ENCODE results near the gene PAQR6.
A peak's percentile ranks its signal among the peaks of the same experiment; 100 is the strongest.

PAQR6 gene

DNA sequence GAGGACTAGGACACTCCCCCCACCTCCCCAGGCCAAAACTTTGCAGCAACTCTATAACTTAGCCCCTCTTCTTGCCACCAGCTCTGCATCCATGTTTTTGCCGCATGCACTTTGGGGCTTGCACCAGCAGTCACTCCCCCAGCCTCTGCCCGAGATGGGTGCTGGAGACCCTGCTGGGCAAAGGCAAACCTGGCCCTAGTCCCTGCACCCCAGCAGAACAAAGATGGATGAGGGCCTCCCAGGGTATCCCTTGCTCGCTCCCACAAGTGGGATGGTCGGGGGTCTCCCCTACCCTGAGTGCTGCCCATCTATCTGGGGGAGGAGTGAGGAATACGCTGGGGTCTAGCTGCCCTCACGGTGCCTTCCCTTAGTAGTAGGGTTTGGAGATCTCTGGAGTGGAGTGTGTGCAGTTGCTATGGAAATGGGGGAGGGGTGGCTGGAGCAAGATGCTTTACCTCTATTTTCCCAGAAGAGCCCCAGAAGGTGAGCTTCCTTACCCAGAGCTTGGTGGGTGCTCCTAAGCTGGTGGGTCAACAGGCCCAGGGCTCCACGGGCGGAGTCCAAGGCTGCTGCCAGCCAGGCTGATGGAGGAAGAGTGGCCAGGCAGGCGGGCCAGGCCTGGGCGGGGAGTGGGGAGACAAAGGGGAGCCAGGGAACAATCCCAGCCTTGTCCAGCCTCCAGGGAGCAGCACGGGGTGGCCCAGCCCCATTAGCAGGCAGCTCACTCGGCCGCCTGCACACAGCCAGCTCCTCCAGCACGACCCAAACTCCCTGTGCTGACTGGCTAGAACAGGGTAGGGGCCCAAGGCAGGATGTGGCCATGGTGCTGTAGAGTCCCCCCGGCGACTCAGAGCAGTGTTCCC lies at the start of gene PAQR6:
Gene PAQR6, minus strand, starts transcription at position 597 of the 863 bp plus-strand sequence. CDS start 1,325 bp downstream, outside the sequence.
- TF ChIP-seq, protein P1, sequence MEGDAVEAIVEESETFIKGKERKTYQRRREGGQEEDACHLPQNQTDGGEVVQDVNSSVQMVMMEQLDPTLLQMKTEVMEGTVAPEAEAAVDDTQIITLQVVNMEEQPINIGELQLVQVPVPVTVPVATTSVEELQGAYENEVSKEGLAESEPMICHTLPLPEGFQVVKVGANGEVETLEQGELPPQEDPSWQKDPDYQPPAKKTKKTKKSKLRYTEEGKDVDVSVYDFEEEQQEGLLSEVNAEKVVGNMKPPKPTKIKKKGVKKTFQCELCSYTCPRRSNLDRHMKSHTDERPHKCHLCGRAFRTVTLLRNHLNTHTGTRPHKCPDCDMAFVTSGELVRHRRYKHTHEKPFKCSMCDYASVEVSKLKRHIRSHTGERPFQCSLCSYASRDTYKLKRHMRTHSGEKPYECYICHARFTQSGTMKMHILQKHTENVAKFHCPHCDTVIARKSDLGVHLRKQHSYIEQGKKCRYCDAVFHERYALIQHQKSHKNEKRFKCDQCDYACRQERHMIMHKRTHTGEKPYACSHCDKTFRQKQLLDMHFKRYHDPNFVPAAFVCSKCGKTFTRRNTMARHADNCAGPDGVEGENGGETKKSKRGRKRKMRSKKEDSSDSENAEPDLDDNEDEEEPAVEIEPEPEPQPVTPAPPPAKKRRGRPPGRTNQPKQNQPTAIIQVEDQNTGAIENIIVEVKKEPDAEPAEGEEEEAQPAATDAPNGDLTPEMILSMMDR (IDR thresholded peaks at IDR 0.05; ENCODE audit: borderline replicate concordance, control extremely low read depth, extremely low read depth, insufficient read depth, missing control alignments): no peak

GRCh38 chr1:156295391-156295947 lies 47.6 kb upstream of the PAQR6 start, which contains the start of gene GLMP:
Gene GLMP, minus strand, starts transcription at chr1:156295679. Its CDS starts 34 bp downstream, at chr1:156295645.
- in situ Hi-C loops (cut with MboI; ENCODE audit: low sequenced_read_pairs, unreplicated experiment): no loop called here
- DNase-seq (ENCODE audit: low spot score): peak; percentile 84
- TF ChIP-seq, protein P1 (IDR thresholded peaks at IDR 0.05; ENCODE audit: borderline replicate concordance, control extremely low read depth, extremely low read depth, insufficient read depth, missing control alignments): no peak

More for the DNA sequence above, at the start of gene PAQR6:
- no peak for DNase-seq (ENCODE audit: low spot score)
- in situ Hi-C loops (cut with MboI; ENCODE audit: low sequenced_read_pairs, unreplicated experiment): no loop called here

DNA sequence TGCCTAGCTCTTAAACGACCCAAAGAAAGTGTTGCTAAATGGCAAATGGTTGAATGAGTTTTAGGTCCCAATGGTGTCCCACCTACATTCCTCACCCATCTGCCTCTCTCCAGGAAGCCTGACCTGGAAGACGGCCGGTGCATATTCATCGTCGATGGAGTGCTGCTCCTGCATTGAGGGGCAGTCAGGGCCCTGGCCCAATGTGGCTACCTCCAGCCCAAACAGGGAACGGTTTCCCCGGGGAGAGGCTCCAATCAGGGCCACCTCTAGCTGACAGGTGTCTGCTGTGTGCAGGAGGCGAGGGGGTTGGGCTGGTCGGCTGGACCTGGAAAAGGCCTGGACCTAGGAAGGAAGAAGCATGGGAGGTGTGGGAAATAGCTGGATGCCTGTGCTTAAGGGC lies 46.0 kb upstream of the PAQR6 start:
- TF ChIP-seq, protein P1 (IDR thresholded peaks at IDR 0.05; ENCODE audit: borderline replicate concordance, control extremely low read depth, extremely low read depth, insufficient read depth, missing control alignments): no peak
- no peak for DNase-seq (ENCODE audit: low spot score)
- in situ Hi-C loops (cut with MboI; ENCODE audit: low sequenced_read_pairs, unreplicated experiment): no loop called here

DNA sequence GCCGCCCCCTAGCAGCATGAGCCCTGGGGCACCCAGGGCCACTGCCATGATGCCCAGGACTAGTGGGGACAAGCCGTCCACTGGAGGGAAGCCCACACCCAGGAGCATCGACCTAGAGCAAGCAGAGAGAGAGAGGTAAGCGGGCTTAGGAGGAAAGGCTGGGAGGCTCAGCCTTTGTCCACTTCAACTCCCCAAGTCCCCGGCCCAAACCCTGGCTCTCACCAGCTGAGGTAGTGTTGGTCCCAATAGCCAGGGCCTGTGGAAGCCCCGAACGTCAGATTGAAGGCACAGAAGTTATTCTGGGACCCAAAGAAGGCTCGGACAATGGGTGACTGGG lies 45.2 kb upstream of the PAQR6 start:
- in situ Hi-C loops (cut with MboI; ENCODE audit: low sequenced_read_pairs, unreplicated experiment): no loop called here

DNA sequence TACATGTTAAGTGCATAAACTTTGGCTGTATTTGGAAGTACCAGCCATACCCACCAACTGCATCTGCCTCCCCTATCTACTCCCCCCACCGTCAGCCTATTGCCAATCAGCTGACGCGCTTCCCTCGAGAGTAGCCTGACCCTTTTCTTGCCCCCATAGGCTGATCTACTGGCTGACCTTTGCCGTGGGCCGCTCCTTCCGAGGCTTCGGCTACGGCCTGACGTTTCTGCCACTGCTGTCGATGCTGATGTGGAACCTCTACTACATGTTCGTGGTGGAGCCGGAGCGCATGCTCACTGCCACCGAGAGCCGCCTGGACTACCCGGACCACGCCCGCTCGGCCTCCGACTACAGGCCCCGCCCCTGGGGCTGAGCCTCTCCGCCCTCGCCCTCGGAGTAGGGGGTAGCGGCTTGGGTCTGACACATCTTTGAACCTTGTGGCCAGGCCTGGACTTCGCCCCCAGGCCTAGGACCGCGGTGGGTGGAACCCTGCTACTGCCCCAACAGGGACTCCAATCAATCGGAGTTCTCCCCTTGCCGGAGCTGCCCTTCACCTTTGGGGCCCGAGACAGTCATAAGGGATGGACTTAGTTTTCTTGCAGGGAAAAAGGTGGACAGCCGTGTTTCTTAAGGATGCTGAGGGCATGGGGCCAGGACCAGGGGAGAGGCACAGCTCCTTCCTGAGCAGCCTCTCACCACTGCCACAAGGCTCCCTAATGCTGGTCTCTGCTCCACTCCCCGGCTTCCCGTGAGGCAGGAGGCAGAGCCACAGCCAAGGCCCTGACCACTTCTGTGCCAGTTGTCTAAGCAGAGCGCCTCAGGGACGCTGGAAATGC lies 43.6 kb upstream of the PAQR6 start:
- peak; percentile 83 for DNase-seq (ENCODE audit: low spot score)
- in situ Hi-C loops (cut with MboI; ENCODE audit: low sequenced_read_pairs, unreplicated experiment): no loop called here
- TF ChIP-seq, protein P1 (IDR thresholded peaks at IDR 0.05; ENCODE audit: borderline replicate concordance, control extremely low read depth, extremely low read depth, insufficient read depth, missing control alignments): no peak

More for the DNA sequence above, 45.2 kb upstream of the PAQR6 start:
- TF ChIP-seq, protein P1 (IDR thresholded peaks at IDR 0.05; ENCODE audit: borderline replicate concordance, control extremely low read depth, extremely low read depth, insufficient read depth, missing control alignments): no peak
- DNase-seq (ENCODE audit: low spot score): no peak

DNA sequence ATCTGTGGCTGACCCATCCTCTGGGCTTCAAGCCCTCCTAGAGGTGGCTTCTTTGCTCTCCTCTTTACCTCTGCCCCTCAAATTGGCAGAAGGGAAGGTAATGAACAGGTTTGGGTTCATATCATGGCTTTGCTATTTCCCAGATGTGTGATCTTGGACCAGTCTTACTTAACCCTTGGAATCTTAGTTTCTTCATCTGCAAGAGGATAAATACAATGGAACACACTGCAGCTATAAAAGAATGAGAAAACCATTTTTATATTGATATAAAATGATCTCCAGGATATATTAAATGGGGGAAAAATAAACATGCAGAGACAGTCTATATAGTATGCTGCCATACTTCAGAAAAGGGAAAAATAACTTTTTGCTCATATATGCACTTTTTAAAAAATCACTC lies 42.0 kb upstream of the PAQR6 start:
- TF ChIP-seq, protein P1 (IDR thresholded peaks at IDR 0.05; ENCODE audit: borderline replicate concordance, control extremely low read depth, extremely low read depth, insufficient read depth, missing control alignments): no peak
- in situ Hi-C loops (cut with MboI; ENCODE audit: low sequenced_read_pairs, unreplicated experiment): no loop called here
- no peak for DNase-seq (ENCODE audit: low spot score)
